HG03460 (cell line): Measurements from ENCODE around the gene ATP6V0E1.
"Not testable (repeated sequence)": the region's sequence is repeated elsewhere in the genome, so short reads cannot be mapped to it uniquely, and the experiment has no call there.

ENCODE experiments used
- ATAC-seq: cut with Tn5 transposase; IDR thresholded peaks from one replicate; pipeline ENCODE4 v1.9.1; 2021; ENCODE audit not compliant: unreplicated experiment

Gene ATP6V0E1

GRCh38 chr5:173001229-173001841, 17.8 kb downstream of the ATP6V0E1 start:
- peak; percentile 82 for ATAC-seq

GRCh38 chr5:173003360-173003759, 19.8 kb downstream of the ATP6V0E1 start:
- ATAC-seq: no peak

DNA sequence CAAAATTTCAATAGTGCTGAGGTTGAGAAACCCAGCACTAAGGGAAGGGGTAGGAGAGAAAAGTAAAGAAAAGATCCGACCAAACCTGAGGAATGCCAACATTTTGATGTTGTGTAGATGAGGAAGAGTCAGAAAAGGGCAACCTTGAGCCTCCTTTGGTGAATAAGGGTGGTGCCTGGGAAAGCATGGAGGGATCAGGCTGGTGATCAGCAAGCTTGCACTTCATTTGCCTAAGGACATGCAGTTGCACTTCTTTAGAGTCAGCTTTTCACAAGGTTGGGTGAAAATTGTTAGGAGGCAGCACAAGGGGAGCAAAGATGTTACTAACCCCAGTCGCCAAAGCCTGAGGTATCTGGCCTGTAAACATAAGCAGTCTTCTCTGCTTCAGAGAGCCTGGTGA, 20.4 kb downstream of the ATP6V0E1 start:
- no peak for ATAC-seq

DNA sequence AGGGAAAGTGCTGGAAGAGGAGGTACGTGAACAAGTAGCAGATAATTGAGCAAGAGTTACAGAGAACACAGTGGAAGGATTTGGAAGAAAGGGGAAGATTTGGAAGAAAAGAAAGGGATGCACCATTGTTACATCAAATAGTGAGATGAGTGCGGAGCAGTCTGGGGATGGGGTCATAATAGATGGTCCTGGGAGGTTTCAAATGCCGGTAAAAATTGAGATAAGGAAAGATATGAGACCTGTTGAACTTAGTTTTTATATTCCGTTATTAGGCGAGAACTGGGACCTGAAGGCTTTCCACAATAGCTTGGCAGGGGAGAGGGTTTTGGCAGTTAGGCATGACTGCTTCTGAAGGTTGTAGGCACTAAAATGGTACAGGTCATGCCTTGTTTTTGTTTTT, 20.9 kb downstream of the ATP6V0E1 start:
- no peak for ATAC-seq

DNA sequence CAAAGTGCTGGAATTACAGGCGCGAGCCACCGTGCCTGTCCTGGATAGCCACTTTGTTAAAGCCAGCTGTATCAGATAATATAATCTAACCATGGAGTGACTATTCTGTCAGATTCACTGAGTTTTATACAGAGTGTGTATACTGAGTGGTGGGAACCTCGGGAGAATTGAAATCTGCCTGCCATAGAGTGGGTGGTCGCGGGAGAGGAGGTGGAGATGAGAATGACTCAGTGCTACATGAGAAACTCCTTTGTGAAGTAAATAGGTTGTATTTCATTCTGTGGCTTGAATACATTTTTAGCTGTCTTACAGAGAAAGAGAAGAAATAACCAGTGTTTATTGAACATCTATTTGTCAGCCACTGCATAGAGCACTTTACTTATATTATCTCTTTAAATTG, 26.4 kb downstream of the ATP6V0E1 start:
- no peak for ATAC-seq

GRCh38 chr5:173010547-173011464, 27.2 kb downstream of the ATP6V0E1 start:
- no peak for ATAC-seq

- no peak for ATAC-seq
These were observed 28.0 kb downstream of the ATP6V0E1 start for GRCh38 chr5:173011566-173011965.

- ATAC-seq: no peak
These were observed 29.3 kb downstream of the ATP6V0E1 start for GRCh38 chr5:173012882-173013281.

DNA sequence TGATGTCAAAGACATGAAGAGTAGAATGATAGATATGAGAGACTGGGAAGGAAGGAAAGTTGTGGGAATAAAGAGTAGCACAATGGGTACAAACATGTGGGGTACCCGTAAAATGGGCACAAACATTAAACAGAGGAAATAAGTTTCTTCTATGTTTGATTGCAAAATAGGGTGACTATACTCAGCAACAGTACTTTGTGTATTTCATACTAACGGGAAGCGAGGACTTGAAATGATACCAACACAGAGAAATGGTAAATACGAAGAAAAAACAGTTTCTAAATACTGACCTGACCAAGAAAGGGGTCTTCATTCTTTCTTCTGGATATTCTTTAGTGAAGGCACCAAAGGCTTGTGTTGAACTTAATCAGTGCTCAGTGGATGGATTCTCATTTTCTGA, 31.1 kb downstream of the ATP6V0E1 start:
- no peak for ATAC-seq

GRCh38 chr5:173015192-173015591, 31.6 kb downstream of the ATP6V0E1 start:
- no peak for ATAC-seq

- no peak for ATAC-seq
These were observed 32.3 kb downstream of the ATP6V0E1 start for GRCh38 chr5:173015598-173016455.

GRCh38 chr5:173016598-173017046, 33.1 kb downstream of the ATP6V0E1 start:
- ATAC-seq: no peak

- ATAC-seq: not testable (repeated sequence)
These were observed 33.5 kb downstream of the ATP6V0E1 start for GRCh38 chr5:173017087-173017486.

GRCh38 chr5:173018358-173018757, 34.8 kb downstream of the ATP6V0E1 start:
- ATAC-seq: no peak

DNA sequence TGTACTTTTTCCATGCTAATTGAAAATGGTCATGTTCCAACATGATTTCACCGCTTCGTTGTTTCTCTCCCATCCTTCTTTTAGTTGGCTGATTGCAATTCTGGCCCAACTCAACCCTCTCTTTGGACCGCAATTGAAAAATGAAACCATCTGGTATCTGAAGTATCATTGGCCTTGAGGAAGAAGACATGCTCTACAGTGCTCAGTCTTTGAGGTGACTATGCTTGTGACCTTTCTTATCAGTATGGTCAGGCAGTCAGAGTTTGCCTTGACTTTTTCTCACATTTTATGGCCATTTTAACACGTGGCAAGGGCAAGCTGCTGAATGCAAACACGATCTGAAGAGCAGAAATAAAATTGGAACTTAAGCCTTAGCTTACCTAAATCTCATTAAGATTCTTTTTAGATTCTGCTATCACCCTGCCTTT, 36.6 kb downstream of the ATP6V0E1 start:
- ATAC-seq: no peak

DNA sequence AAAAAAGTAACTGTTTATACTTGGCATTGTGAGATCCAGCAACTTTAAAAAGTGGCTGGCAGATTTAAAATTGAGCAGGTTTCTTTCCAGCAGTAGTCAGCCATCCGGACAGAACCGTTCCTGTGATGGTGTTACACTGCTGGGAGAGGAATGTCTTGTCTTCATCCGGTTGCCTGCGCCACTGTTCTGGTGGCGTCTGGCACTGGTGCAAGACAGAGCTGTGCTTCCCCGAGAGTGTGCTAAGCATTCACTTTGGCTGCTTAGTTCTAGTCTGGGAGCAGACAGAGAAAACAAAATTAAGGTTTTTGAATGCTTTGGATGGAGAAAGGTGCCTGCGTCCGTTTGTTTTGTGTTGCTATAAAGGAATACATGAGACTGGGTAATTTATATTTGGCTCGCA, 37.1 kb downstream of the ATP6V0E1 start:
- ATAC-seq: no peak

GRCh38 chr5:173025651-173026050, 42.1 kb downstream of the ATP6V0E1 start:
- no peak for ATAC-seq

GRCh38 chr5:173027905-173028304, 44.3 kb downstream of the ATP6V0E1 start:
- ATAC-seq: no peak

GRCh38 chr5:173028811-173029327, 45.3 kb downstream of the ATP6V0E1 start:
- ATAC-seq: no peak

- peak; percentile 58 for ATAC-seq
These were observed 45.9 kb downstream of the ATP6V0E1 start for GRCh38 chr5:173029499-173029921.

- ATAC-seq: not testable (repeated sequence)
These were observed 48.5 kb downstream of the ATP6V0E1 start for GRCh38 chr5:173032096-173032495.
